Panc1 (cell line): ENCODE measurements around the gene TSPY8.
"Not testable (repeated sequence)": the region's sequence is repeated elsewhere in the genome, so short reads cannot be mapped to it uniquely, and the experiment has no call there.

Experiments
- POLR2AphosphoS5 ChIP-seq: IDR thresholded peaks from 2 replicates; pipeline ENCODE4 v1.6.1; 2012; ENCODE audit warnings: mild to moderate bottlenecking, low read depth, low read length, moderate library complexity
- TF ChIP-seq, protein P1 (sequence below): fragments of 450-650 bp; IDR thresholded peaks from 2 replicates; pipeline ENCODE4 v1.5.1; 2017; ENCODE audit warnings: mild to moderate bottlenecking

DNA sequence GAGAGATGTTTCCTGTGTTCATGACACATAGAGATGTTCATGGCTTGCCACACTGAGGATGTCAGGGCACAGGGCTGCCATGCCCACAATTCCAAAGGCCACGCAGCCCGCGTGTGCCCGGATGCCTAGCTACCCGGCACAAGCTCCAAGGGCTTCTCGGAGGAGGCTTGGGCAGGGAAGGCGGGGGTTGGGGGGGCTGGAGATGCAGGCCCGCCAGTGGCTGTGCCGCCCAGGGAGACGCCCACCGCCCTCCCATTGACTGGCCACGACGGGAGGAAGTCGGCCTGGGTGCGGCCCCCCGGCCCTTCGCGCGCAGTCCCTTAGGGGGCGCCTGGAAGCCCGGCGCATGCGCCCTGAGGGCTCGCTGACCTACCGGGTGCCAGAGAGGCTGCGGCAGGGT is 20.4 kb upstream of the TSPY8 start, which contains the start of gene TSPY4:
- not testable (repeated sequence) for TF ChIP-seq POLR2AphosphoS5
- TF ChIP-seq, protein P1, sequence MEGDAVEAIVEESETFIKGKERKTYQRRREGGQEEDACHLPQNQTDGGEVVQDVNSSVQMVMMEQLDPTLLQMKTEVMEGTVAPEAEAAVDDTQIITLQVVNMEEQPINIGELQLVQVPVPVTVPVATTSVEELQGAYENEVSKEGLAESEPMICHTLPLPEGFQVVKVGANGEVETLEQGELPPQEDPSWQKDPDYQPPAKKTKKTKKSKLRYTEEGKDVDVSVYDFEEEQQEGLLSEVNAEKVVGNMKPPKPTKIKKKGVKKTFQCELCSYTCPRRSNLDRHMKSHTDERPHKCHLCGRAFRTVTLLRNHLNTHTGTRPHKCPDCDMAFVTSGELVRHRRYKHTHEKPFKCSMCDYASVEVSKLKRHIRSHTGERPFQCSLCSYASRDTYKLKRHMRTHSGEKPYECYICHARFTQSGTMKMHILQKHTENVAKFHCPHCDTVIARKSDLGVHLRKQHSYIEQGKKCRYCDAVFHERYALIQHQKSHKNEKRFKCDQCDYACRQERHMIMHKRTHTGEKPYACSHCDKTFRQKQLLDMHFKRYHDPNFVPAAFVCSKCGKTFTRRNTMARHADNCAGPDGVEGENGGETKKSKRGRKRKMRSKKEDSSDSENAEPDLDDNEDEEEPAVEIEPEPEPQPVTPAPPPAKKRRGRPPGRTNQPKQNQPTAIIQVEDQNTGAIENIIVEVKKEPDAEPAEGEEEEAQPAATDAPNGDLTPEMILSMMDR = not testable (repeated sequence)
